A549 treated with DMSO at 1 μM for 4 hours (cell line): ENCODE measurements around the gene AQP12A. TPM values are rescaled to one million over a fixed set of nuclear protein-coding genes. Genes with fewer than 3 reads are reported as not detected.

Experiments
- total RNA-seq: library from RNA; stranded (reverse); fragments of 200-300 nt; extraction: Qiagen RNA extraction; gene quantifications from 5 replicates; pipeline ENCODE4 v1.2.3, GENCODE V29; 2022; ENCODE audit warnings: low read depth

The AQP12A gene, protein sequence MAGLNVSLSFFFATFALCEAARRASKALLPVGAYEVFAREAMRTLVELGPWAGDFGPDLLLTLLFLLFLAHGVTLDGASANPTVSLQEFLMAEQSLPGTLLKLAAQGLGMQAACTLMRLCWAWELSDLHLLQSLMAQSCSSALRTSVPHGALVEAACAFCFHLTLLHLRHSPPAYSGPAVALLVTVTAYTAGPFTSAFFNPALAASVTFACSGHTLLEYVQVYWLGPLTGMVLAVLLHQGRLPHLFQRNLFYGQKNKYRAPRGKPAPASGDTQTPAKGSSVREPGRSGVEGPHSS
- not detected in 5 replicates for total RNA-seq

GRCh38 chr2:240691631-240692420, at the start of gene AQP12A:
Gene AQP12A (plus strand): TSS chr2:240691866. CDS start chr2:240691914, 48 bp downstream.

DNA sequence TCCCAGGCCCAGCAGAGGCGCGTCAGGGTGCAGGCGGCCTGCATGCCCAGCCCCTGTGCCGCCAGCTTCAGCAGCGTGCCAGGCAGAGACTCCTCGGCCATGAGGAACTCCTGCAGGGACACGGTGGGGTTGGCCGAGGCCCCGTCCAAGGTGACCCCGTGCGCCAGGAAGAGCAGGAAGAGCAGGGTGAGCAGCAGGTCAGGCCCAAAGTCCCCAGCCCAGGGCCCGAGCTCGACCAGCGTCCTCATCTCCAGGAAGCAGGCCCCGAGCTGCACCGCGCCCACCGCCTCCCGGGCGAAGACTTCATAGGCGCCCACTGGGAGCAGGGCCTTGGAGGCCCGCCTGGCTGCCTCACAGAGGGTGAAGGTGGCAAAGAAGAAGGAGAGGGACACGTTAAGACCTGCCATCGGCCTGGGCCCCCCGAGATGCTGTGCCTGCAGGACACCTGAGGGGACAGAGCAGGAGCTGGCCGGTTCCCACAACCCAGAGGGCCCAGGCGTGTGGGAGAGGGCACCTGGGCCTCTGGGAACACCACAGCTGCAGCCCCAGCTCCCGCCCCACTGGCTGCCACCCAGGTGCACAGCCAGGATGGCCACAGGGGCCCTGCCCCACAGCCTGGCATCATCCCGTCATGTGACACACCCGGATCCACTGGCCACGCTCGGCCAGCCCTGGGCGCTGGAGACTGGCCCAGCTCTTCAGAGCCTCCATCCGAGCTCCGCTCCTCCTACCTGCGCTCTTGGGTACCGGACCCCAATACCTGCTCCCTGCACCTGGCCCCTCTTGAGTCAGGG, 9.0 kb upstream of the AQP12A start, which contains the start of gene AQP12B:
AQP12B (minus strand) TSS at position 455 of the 794 bp plus-strand sequence; CDS start at position 407, 48 bp downstream.

Other genes with a start within 250 kb of the AQP12A start
- 9.1 to 14.1 TPM (median 12.4 TPM) in 5 replicates for gene ANKMY1, start 133.9 kb upstream of the AQP12A start, total RNA-seq
- gene DUSP28, start 131.5 kb upstream of the AQP12A start, total RNA-seq = 3.7 to 9.4 TPM (median 7.3 TPM) in 5 replicates
- 49.6 to 66.3 TPM (median 64.6 TPM) in 5 replicates for gene RNPEPL1, start 123.4 kb upstream of the AQP12A start, total RNA-seq
- 13.3 to 24.8 TPM (median 22.3 TPM) in 5 replicates for gene CAPN10, start 105.1 kb upstream of the AQP12A start, total RNA-seq
- 0.58 to 1.2 TPM (median 0.75 TPM) in 5 replicates for gene GPR35, start 66.4 kb upstream of the AQP12A start, total RNA-seq
- not detected in 5 replicates for gene AQP12B, start 9.0 kb upstream of the AQP12A start, total RNA-seq
- gene KIF1A, start 128.4 kb downstream of the AQP12A start, total RNA-seq = 0.62 to 0.84 TPM (median 0.78 TPM) in 5 replicates
- not detected in 5 replicates for gene AGXT, start 177.0 kb downstream of the AQP12A start, total RNA-seq
- gene MAB21L4, start 204.3 kb downstream of the AQP12A start, total RNA-seq = 0.05 to 0.15 TPM (median 0.08 TPM) in 4 of 5 replicates, not detected in the other
- not detected in 5 replicates for gene CROCC2, start 214.5 kb downstream of the AQP12A start, total RNA-seq